DOHH2 (cell line): Measurements from ENCODE around the gene UBE2D2.

Source experiments
- EZH2phosphoT487 ChIP-seq: fragments of 200-600 bp; sonication (generic); IDR thresholded peaks from 2 replicates; pipeline ENCODE4 v1.6.1; 2017; ENCODE audit warnings: borderline replicate concordance, mild to moderate bottlenecking, antibody characterized with exemption, low read length, moderate library complexity, mixed read lengths
- TF ChIP-seq, protein P1 (sequence below): fragments of 200-600 bp; sonication (generic); IDR thresholded peaks from one replicate; pipeline ENCODE4 v1.5.1; 2014; ENCODE audit warnings: antibody characterized with exemption, mild to moderate bottlenecking, low read depth, low read length; ENCODE audit not compliant: poor library complexity, severe bottlenecking

- TF ChIP-seq EZH2phosphoT487, result no peak
- TF ChIP-seq, protein P1, sequence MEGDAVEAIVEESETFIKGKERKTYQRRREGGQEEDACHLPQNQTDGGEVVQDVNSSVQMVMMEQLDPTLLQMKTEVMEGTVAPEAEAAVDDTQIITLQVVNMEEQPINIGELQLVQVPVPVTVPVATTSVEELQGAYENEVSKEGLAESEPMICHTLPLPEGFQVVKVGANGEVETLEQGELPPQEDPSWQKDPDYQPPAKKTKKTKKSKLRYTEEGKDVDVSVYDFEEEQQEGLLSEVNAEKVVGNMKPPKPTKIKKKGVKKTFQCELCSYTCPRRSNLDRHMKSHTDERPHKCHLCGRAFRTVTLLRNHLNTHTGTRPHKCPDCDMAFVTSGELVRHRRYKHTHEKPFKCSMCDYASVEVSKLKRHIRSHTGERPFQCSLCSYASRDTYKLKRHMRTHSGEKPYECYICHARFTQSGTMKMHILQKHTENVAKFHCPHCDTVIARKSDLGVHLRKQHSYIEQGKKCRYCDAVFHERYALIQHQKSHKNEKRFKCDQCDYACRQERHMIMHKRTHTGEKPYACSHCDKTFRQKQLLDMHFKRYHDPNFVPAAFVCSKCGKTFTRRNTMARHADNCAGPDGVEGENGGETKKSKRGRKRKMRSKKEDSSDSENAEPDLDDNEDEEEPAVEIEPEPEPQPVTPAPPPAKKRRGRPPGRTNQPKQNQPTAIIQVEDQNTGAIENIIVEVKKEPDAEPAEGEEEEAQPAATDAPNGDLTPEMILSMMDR, result no peak
Observed at GRCh38 chr5:139658501-139658927, 97.4 kb downstream of the UBE2D2 start.
